PC-9 (cell line): Measurements from ENCODE around the gene TMPO.

Source experiments
- CTCF ChIP-seq: fragments of 200-600 bp; sonication (generic); conservative IDR thresholded peaks from 2 replicates; pipeline ENCODE4 v1.6.1; 2017; ENCODE audit warnings: mixed run types, antibody characterized with exemption, mild to moderate bottlenecking, moderate library complexity
- EZH2 ChIP-seq: fragments of 200-600 bp; sonication (generic); IDR thresholded peaks from 2 replicates; pipeline ENCODE4 v1.8.0; 2017; ENCODE audit warnings: antibody characterized with exemption, low read depth

GRCh38 chr12:98543701-98544100 is 28.3 kb downstream of the TMPO start:
- TF ChIP-seq CTCF (no peak), EZH2 (no peak)
